Measurements from ENCODE around the gene EYS.

DNA sequence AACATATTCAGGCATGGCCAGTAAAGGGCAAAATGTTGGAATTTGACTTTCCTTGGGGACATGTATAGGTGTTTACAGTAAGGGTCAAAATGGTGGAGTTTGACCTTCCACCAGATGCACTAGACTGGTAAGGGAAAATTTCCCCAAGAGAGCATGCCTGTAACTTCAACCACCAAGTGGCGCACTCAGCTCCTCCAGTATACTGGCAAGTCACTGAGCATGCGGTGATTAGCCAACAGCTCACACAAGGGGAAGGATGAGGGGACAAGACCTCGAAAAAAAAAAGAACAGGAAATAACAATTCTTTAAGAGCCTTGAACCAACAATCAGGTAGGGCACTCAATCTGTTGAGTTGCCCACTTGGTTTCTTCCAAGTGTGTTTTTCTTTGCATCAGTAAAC lies 140.9 kb downstream of the EYS start:
- TF ChIP-seq, protein P1, sequence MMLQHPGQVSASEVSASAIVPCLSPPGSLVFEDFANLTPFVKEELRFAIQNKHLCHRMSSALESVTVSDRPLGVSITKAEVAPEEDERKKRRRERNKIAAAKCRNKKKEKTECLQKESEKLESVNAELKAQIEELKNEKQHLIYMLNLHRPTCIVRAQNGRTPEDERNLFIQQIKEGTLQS (CRISPR knock-in tag; IDR thresholded peaks at IDR 0.05) = no peak
- no peak for TF ChIP-seq JUND (CRISPR knock-in tag; IDR thresholded peaks at IDR 0.05)

Data from HepG2 (cell line).